Islet of Langerhans (tissue), 1 donor: Measurements from ENCODE around the gene FUOM.
"Not testable (repeated sequence)": the region's sequence is repeated elsewhere in the genome, so short reads cannot be mapped to it uniquely, and the experiment has no call there.

Experiments
- FAIRE-seq: peaks from one replicate; lab custom pipeline; 2011; peaks lifted over from hg19 to GRCh38; lab: Jason Lieb, UNC

FUOM gene

GRCh38 chr10:133328358-133329343 is 29.2 kb downstream of the FUOM start:
- no peak for FAIRE-seq

- no peak for FAIRE-seq
Measured at GRCh38 chr10:133327651-133328357, 30.0 kb downstream of the FUOM start.

- FAIRE-seq = no peak
Measured at GRCh38 chr10:133326745-133327650, 30.8 kb downstream of the FUOM start.

GRCh38 chr10:133326223-133326551 is 31.6 kb downstream of the FUOM start:
- FAIRE-seq = no peak

GRCh38 chr10:133325440-133326222 is 32.2 kb downstream of the FUOM start:
- no peak for FAIRE-seq

GRCh38 chr10:133324857-133325260 is 33.0 kb downstream of the FUOM start:
- FAIRE-seq = no peak

- no peak for FAIRE-seq
Measured at GRCh38 chr10:133324198-133324792, 33.5 kb downstream of the FUOM start.

GRCh38 chr10:133322064-133322709 is 35.6 kb downstream of the FUOM start:
- not testable (repeated sequence) for FAIRE-seq

- FAIRE-seq = not testable (repeated sequence)
Measured at GRCh38 chr10:133320852-133321422, 36.9 kb downstream of the FUOM start.

GRCh38 chr10:133318494-133319127 is 39.2 kb downstream of the FUOM start:
- FAIRE-seq = no peak

GRCh38 chr10:133316732-133317131 is 41.1 kb downstream of the FUOM start:
- no peak for FAIRE-seq

- no peak for FAIRE-seq
Measured at GRCh38 chr10:133316266-133316665, 41.6 kb downstream of the FUOM start.

GRCh38 chr10:133315847-133316246 is 42.0 kb downstream of the FUOM start:
- FAIRE-seq = no peak

GRCh38 chr10:133314911-133315310 is 42.9 kb downstream of the FUOM start:
- no peak for FAIRE-seq

GRCh38 chr10:133313192-133313591 is 44.6 kb downstream of the FUOM start:
- no peak for FAIRE-seq

GRCh38 chr10:133312769-133313145 is 45.1 kb downstream of the FUOM start:
- no peak for FAIRE-seq

GRCh38 chr10:133312016-133312768 is 45.6 kb downstream of the FUOM start:
- no peak for FAIRE-seq

GRCh38 chr10:133311570-133311969 is 46.2 kb downstream of the FUOM start:
- FAIRE-seq = no peak

GRCh38 chr10:133310789-133311188 is 47.0 kb downstream of the FUOM start:
- no peak for FAIRE-seq
